ENCODE data around the gene SLCO2B1. TPM values are rescaled to one million over a fixed set of nuclear protein-coding genes. Genes with fewer than 3 reads are reported as not detected.

The SLCO2B1 gene
- total RNA-seq, 1 donor from 2014 or later = 81.1 TPM

GRCh38 chr11:75238595-75239440 lies 87.9 kb downstream of the SLCO2B1 start:
- DNase-seq (ENCODE audit: low spot score) = peak; percentile 31
- ATAC-seq = no peak

GRCh38 chr11:75239531-75240290 lies 88.8 kb downstream of the SLCO2B1 start:
- DNase-seq (ENCODE audit: low spot score) (peak; percentile 45), ATAC-seq (no peak)
- intact Hi-C loops (cut with DNase I) = loop anchor here (10.0 kb wide), 3 partner anchors 95 to 305 kb away; no protein-coding TSS in a partner anchor

More at GRCh38 chr11:75238595-75239440, 87.9 kb downstream of the SLCO2B1 start:
- intact Hi-C loops (cut with DNase I) = no loop called here

GRCh38 chr11:75240311-75241035 lies 89.6 kb downstream of the SLCO2B1 start, which contains the start of gene TPBGL:
Gene TPBGL, plus strand, starts transcription at chr11:75240774. Its CDS starts 276 bp downstream, at chr11:75241050.
- intact Hi-C loops (cut with DNase I) = loop anchor here (10.0 kb wide), 3 partner anchors 96 to 306 kb away; no protein-coding TSS in a partner anchor
- ATAC-seq (peak; percentile 23), DNase-seq (ENCODE audit: low spot score) (peak; percentile 68)

GRCh38 chr11:75241036-75241905 lies 90.4 kb downstream of the SLCO2B1 start:
- peak; percentile 90 for DNase-seq (ENCODE audit: low spot score)
- ATAC-seq = peak; percentile 78
- intact Hi-C loops (cut with DNase I) = loop anchor here (10.0 kb wide), 3 partner anchors 96 to 306 kb away; no protein-coding TSS in a partner anchor

GRCh38 chr11:75241906-75242644 lies 91.2 kb downstream of the SLCO2B1 start:
- DNase-seq (ENCODE audit: low spot score) = peak; percentile 49
- no peak for ATAC-seq
- intact Hi-C loops (cut with DNase I) = loop anchor here (10.0 kb wide), 3 partner anchors 97 to 307 kb away; no protein-coding TSS in a partner anchor

- intact Hi-C loops (cut with DNase I) = loop anchor here (10.0 kb wide), 3 partner anchors 98 to 308 kb away; no protein-coding TSS in a partner anchor
- DNase-seq (ENCODE audit: low spot score) (peak; percentile 39), ATAC-seq (no peak)
Observed at GRCh38 chr11:75242722-75243600, 92.1 kb downstream of the SLCO2B1 start.

- DNase-seq (ENCODE audit: low spot score) (peak; percentile 31), ATAC-seq (no peak)
- intact Hi-C loops (cut with DNase I) = loop anchor here (10.0 kb wide), 3 partner anchors 99 to 309 kb away; no protein-coding TSS in a partner anchor
Observed at GRCh38 chr11:75244052-75244814, 93.3 kb downstream of the SLCO2B1 start.

- ATAC-seq = no peak
- intact Hi-C loops (cut with DNase I) = loop anchor here (10.0 kb wide), 3 partner anchors 101 to 311 kb away; no protein-coding TSS in a partner anchor
- DNase-seq (ENCODE audit: low spot score) = peak; percentile 21
Observed at GRCh38 chr11:75245356-75246005, 94.6 kb downstream of the SLCO2B1 start.

- no peak for ATAC-seq
- peak; percentile 26 for DNase-seq (ENCODE audit: low spot score)
- intact Hi-C loops (cut with DNase I) = loop anchor here (10.0 kb wide), 3 partner anchors 101 to 311 kb away; no protein-coding TSS in a partner anchor
Observed at GRCh38 chr11:75246006-75246670, 95.2 kb downstream of the SLCO2B1 start.

GRCh38 chr11:75246671-75247350 lies 95.9 kb downstream of the SLCO2B1 start:
- ATAC-seq = no peak
- intact Hi-C loops (cut with DNase I) = loop anchor here (10.0 kb wide), 3 partner anchors 102 to 312 kb away; no protein-coding TSS in a partner anchor
- no peak for DNase-seq (ENCODE audit: low spot score)

GRCh38 chr11:75248924-75249256 lies 98.0 kb downstream of the SLCO2B1 start:
- DNase-seq (ENCODE audit: low spot score) (no peak), ATAC-seq (no peak)
- intact Hi-C loops (cut with DNase I) = loop anchor here (10.0 kb wide), 3 partner anchors 104 to 314 kb away; no protein-coding TSS in a partner anchor

- intact Hi-C loops (cut with DNase I) = loop anchor here (10.0 kb wide), 3 partner anchors 105 to 315 kb away; no protein-coding TSS in a partner anchor
- peak; percentile 31 for DNase-seq (ENCODE audit: low spot score)
- ATAC-seq = no peak
Observed at GRCh38 chr11:75249704-75250103, 98.8 kb downstream of the SLCO2B1 start.

GRCh38 chr11:75254326-75254725 lies 103.4 kb downstream of the SLCO2B1 start:
- intact Hi-C loops (cut with DNase I) = no loop called here
- DNase-seq (ENCODE audit: low spot score) (no peak), ATAC-seq (no peak)
